Heart left ventricle (tissue), 13 donors: ENCODE measurements around the gene CCDC187.

Source experiments
- CTCF ChIP-seq, 12 donors: fragments of 200-600 bp; sonication (generic) in 4 of 12; IDR thresholded peaks; one replicate each; pipeline versions ENCODE4 v1.5.0 to v1.8.0; 2018 to 2022; ENCODE audit warnings: antibody characterized with exemption in 12 of 12, mild to moderate bottlenecking in 5 of 12
- POLR2A ChIP-seq, 2 donors: fragments of 450-650 bp; IDR thresholded peaks; one replicate each; pipeline ENCODE4 v1.6.1; 2017; ENCODE audit warnings: antibody characterized with exemption in 2 of 2, mild to moderate bottlenecking in 2 of 2, moderate library complexity in 2 of 2
- donor health status: ischemic (EF 13 %, LVEDD 7.1; RV severe dilation, severe dysfunction).
- donor health status: DM: no; HTN: yes; CAD: no.
- donor health status: DM: no; HTN: no; CAD: no.
- donor health status: ischemic (EF 25% LVEDD 6.9; RV normal size, moderate dysfunction).
- donor health status: ischemic (EF 25% LVEDD 5.7; RV mildly dilated, moderate dysfunction).
- donor health status: ischemic (EF 35%, LVEDD 5.7; RV mildly dilated, moderate dysfunction).
- donor health status: nonischemic (EF 11% LVEDD 7.7; RV severe dilation, severe dysfunction).
- donor health status: DM: yes; HTN: yes; CAD: no.
- donor health status: PGD.
- donor health status: ischemic (EF 29% LVEDD 5.4; RV normal size, mild dysfunction).
- donor health status: nonischemic (EF 23%, LVEDD 6.1; RV moderate dilation, normal function).

GRCh38 chr9:136222166-136222905, 81.6 kb downstream of the CCDC187 start:
- TF ChIP-seq POLR2A (IDR thresholded peaks at IDR 0.05) (no peak), CTCF (IDR thresholded peaks at IDR 0.05) (no peak)
